IPS DF 6.9 (cell line): Measurements from ENCODE around the gene KIRREL2.

Source experiments
- DNase-seq: peaks from one replicate; pipeline ENCODE4 v3.0.0-alpha.2; 2013; ENCODE audit warnings: low read depth, low spot score
- H3K27ac ChIP-seq: one replicate; pipeline ENCODE4 v1.5.1; 2013; ENCODE audit warnings: low read length, control low read depth
- H3K27me3 ChIP-seq: 2 replicates; pipeline ENCODE4 v1.6.1; 2013; ENCODE audit warnings: mild to moderate bottlenecking, low read length; ENCODE audit not compliant: control insufficient read depth, insufficient read depth
- H3K36me3 ChIP-seq: 2 replicates; pipeline ENCODE4 v1.6.1; 2013; ENCODE audit warnings: low read length; ENCODE audit not compliant: control insufficient read depth, insufficient read depth
- H3K4me1 ChIP-seq: 2 replicates; pipeline ENCODE4 v1.6.1; 2013; ENCODE audit warnings: low read length; ENCODE audit not compliant: control insufficient read depth, insufficient read depth
- H3K4me3 ChIP-seq: 2 replicates; pipeline ENCODE4 v1.5.1; 2013; ENCODE audit warnings: mild to moderate bottlenecking, low read length
- H3K9me3 ChIP-seq: 2 replicates; pipeline ENCODE4 v1.6.1; 2013; ENCODE audit warnings: low read length, inconsistent platforms; ENCODE audit not compliant: control insufficient read depth, insufficient read depth
- WGBS: extraction: QIAGEN DNeasy Blood & Tissue Kit; methylation state at CpG from one replicate; pipeline ENCODE4 v1.1.7; 2013; ENCODE audit warnings: mixed read lengths, missing lambda C conversion rate; ENCODE audit not compliant: insufficient read length, insufficient coverage; 5-methylcytosine and 5-hydroxymethylcytosine counted together

KIRREL2 gene

GRCh38 chr19:35898499-35898809, 41.7 kb downstream of the KIRREL2 start:
- H3K27ac ChIP-seq, result no peak overlapping the region
- no CpG with 5 or more reads among the region's 17 CpGs for WGBS
- H3K36me3 ChIP-seq, result peaks cover 18% of the 10 kb centered on the region
- peak overlapping the region; percentile 85; the same call in 1 of the 2 replicates for H3K4me3 ChIP-seq
- H3K4me1 ChIP-seq, result peaks cover 5% of the 10 kb centered on the region; the same call in 1 of the 2 replicates
- DNase-seq, result no peak
- no peaks in the 10 kb centered on the region for H3K9me3 ChIP-seq
- no peaks in the 10 kb centered on the region for H3K27me3 ChIP-seq

GRCh38 chr19:35899547-35900214, 43.0 kb downstream of the KIRREL2 start:
- no CpG with 5 or more reads among the region's 43 CpGs for WGBS
- H3K27me3 ChIP-seq, result no peaks in the 10 kb centered on the region
- H3K9me3 ChIP-seq, result no peaks in the 10 kb centered on the region
- H3K36me3 ChIP-seq, result peaks cover 16% of the 10 kb centered on the region
- peak; percentile 48 for DNase-seq
- H3K27ac ChIP-seq, result no peak overlapping the region
- peak overlapping the region; percentile 85 for H3K4me3 ChIP-seq
- H3K4me1 ChIP-seq, result peaks cover 5% of the 10 kb centered on the region; the same call in 1 of the 2 replicates

GRCh38 chr19:35901055-35901644, 44.4 kb downstream of the KIRREL2 start:
- Histone ChIP-seq H3K27ac (no peak overlapping the region), H3K27me3 (no peaks in the 10 kb centered on the region), H3K4me1 (peaks cover 5% of the 10 kb centered on the region; the same call in 1 of the 2 replicates), H3K9me3 (no peaks in the 10 kb centered on the region), H3K4me3 (no peak overlapping the region), H3K36me3 (peaks cover 11% of the 10 kb centered on the region)
- WGBS, result no CpG with 5 or more reads among the region's 2 CpGs
- no peak for DNase-seq

GRCh38 chr19:35901854-35902661, 45.3 kb downstream of the KIRREL2 start, which contains the start of gene HCST:
TSS of gene HCST (plus strand) at chr19:35902529. CDS start at chr19:35902594, 65 bp downstream.
- Histone ChIP-seq H3K9me3 (no peaks in the 10 kb centered on the region), H3K27me3 (no peaks in the 10 kb centered on the region), H3K27ac (no peak within 1 kb of the TSS), H3K36me3 (peaks cover 4% of the 10 kb centered on the region), H3K4me3 (peak within 1 kb of the TSS; percentile 16; the same call in 1 of the 2 replicates), H3K4me1 (peaks cover 6% of the 10 kb centered on the region; the same call in 1 of the 2 replicates)
- no peak for DNase-seq
- no CpG with 5 or more reads among the region's 6 CpGs for WGBS

- Histone ChIP-seq H3K4me1 (peaks cover 6% of the 10 kb centered on the region; the same call in 1 of the 2 replicates), H3K36me3 (no peaks in the 10 kb centered on the region; the same call in 1 of the 2 replicates), H3K27ac (no peak overlapping the region), H3K9me3 (no peaks in the 10 kb centered on the region), H3K4me3 (peak overlapping the region; percentile 16; the same call in 1 of the 2 replicates), H3K27me3 (no peaks in the 10 kb centered on the region)
- WGBS, result no CpG with 5 or more reads among the region's 10 CpGs
- DNase-seq, result no peak
Observed at GRCh38 chr19:35902870-35903475, 46.3 kb downstream of the KIRREL2 start.

GRCh38 chr19:35903550-35904179, 47.0 kb downstream of the KIRREL2 start:
- no CpG with 5 or more reads among the region's 24 CpGs for WGBS
- H3K4me3 ChIP-seq, result peak overlapping the region; percentile 16; the same call in 1 of the 2 replicates
- no peaks in the 10 kb centered on the region for H3K27me3 ChIP-seq
- no peaks in the 10 kb centered on the region for H3K9me3 ChIP-seq
- DNase-seq, result peak; percentile 54
- no peak overlapping the region for H3K27ac ChIP-seq
- H3K36me3 ChIP-seq, result no peaks in the 10 kb centered on the region
- H3K4me1 ChIP-seq, result peaks cover 4% of the 10 kb centered on the region; the same call in 1 of the 2 replicates

GRCh38 chr19:35904311-35905068, 47.8 kb downstream of the KIRREL2 start:
- Histone ChIP-seq H3K36me3 (no peaks in the 10 kb centered on the region), H3K4me3 (no peak overlapping the region), H3K9me3 (no peaks in the 10 kb centered on the region), H3K4me1 (peaks cover 6% of the 10 kb centered on the region), H3K27ac (no peak overlapping the region), H3K27me3 (no peaks in the 10 kb centered on the region)
- WGBS, result no CpG with 5 or more reads among the region's 10 CpGs
- no peak for DNase-seq

GRCh38 chr19:35905178-35905727, 48.5 kb downstream of the KIRREL2 start:
- H3K27ac ChIP-seq, result no peak overlapping the region
- no peaks in the 10 kb centered on the region for H3K36me3 ChIP-seq
- no peak overlapping the region for H3K4me3 ChIP-seq
- DNase-seq, result no peak
- WGBS, result no CpG with 5 or more reads among the region's 6 CpGs
- H3K27me3 ChIP-seq, result no peaks in the 10 kb centered on the region
- H3K4me1 ChIP-seq, result peaks cover 6% of the 10 kb centered on the region
- no peaks in the 10 kb centered on the region for H3K9me3 ChIP-seq

- DNase-seq, result no peak
- no peaks in the 10 kb centered on the region for H3K9me3 ChIP-seq
- H3K4me3 ChIP-seq, result no peak overlapping the region
- no peak overlapping the region for H3K27ac ChIP-seq
- no peaks in the 10 kb centered on the region for H3K36me3 ChIP-seq
- peaks cover 6% of the 10 kb centered on the region for H3K4me1 ChIP-seq
- no CpG with 5 or more reads among the region's 12 CpGs for WGBS
- no peaks in the 10 kb centered on the region for H3K27me3 ChIP-seq
Observed at GRCh38 chr19:35907377-35907745, 50.6 kb downstream of the KIRREL2 start.
